HG03196 (cell line): ENCODE data around the gene CENPT.
"Not testable (repeated sequence)": the region's sequence is repeated elsewhere in the genome, so short reads cannot be mapped to it uniquely, and the experiment has no call there.

Experiments used
- ATAC-seq: cut with Tn5 transposase; IDR thresholded peaks from one replicate; pipeline ENCODE4 v1.9.1; 2021; ENCODE audit not compliant: unreplicated experiment

CENPT gene

DNA sequence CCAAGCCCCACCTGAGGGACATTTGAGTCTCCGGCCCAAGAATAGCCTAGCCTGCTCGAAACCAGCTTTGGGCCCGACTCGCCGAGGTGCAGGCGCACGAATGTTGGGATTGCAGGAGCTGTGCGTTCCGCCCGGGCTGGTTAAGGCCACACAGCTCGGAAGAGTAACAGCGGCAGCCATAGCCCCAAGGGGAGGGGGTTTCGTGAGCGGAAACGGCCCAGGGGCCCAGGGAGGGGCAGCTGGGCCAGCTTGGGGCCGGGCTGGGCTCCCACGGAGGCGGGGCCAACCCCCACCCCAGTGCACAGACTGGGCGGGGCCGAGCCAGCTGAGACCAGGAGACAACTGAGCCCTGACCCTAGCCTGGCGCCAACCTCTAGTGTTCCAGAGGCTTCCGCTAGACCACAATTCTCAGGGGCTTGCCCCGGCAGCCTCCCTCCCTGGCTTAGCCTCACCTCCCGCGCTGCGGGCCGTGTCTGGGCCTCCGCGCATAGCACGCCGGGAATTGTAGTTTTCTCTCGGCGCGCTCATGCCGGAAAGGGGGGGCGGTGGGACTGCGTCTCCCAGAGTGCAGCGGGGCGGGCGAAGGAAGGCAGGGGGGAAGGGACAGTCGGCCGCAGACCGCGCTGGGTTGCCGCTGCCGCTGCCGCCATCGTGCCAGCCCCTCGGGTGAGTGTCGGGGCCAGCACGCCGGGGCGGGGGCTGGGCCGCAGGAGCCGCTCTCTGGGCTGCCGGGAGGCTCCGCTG lies 1.0 kb downstream of the CENPT start, which contains the start of gene NUTF2:
Gene NUTF2, plus strand, starts transcription at position 614 of the 744 bp plus-strand sequence. CDS start 18,198 bp downstream, outside the sequence.
- ATAC-seq: peak; percentile 44

DNA sequence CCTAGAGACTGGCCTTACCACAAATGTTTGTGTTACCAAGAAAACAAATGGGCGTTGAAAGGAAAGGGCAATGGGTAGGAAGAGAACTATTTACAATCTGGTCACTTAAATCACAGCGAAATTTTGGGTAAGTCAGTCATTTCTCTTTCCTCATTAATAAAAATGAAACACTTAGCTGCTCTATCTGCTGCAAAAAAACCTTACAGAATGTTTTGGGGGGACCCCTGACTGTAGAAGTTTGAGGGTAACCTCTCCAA lies 1.5 kb downstream of the CENPT start:
- no peak for ATAC-seq

DNA sequence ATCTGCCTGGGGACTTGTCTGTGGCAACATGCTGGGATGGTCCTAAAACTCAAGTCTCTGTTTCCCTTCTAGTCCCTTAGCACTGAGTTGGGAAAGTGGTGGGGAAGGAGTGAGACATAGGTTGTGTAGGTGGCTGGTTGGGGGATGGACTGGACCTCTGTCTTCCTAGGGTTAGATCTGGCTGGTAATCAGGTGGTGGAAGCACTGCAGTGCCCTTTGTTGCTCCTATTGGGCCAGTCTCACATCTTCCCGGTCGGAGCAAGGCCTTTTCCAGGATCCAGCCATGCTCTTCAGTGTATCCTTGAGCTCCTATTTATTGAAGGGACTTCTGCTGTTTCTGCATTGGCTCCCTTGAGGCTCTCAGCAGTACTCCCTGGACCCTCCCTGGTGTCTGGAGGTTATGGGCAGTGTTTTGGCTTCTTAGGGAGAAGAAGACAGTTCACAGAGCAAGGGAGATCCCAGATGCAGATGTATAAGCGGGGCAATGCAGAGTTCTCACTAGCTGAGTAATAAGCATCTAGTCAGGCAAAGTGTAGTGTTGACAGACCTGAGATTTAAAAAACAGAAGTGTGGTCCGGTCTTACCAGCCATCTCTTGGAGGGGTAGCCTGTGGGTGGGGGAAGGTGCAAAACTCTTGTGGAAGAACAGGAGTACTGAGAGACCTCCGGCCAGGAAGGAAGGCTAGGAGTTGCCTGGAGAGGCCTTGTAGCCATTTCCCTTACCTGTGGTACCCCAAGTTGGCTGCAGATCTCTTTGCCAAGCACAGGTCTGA lies 2.0 kb downstream of the CENPT start:
- no peak for ATAC-seq

DNA sequence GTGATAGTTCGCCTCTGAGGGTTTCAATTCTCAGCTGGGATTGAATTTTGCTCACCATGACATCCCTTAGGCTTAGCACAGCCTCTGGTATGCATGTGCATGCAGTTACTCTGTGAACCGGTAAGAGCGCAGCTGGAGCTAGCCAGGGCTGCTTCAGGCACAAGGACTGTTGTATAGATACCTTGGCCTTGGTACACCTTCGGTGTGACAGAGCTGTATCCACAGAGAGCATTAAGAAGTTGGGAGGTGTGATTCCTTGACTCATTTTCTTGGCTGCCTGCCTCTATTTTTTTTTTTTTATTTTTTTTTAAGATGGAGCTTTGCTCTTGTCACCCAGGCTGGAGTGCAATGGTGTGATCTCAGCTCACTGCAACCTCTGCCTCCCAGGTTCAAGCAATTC lies 3.0 kb downstream of the CENPT start:
- no peak for ATAC-seq

DNA sequence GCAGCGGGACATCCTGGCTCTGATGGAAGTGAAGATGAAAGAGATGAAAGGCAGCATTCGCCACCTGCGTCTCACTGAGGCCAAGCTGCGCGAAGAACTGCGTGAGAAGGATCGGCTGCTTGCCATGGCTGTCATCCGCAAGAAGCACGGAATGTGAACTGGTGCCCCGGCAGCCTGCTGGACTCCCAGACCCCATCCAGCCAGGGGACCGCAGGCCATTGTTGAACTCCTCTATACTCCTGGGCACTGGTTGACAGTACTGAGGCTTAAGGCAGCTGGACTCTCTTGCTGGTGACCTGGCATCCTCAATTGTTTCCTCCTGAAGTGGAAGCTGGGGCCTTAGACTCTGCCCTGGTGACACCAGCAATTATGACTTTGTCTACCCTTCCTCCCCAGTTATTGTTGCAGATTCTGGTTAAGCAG lies 4.1 kb downstream of the CENPT start:
- ATAC-seq: no peak

DNA sequence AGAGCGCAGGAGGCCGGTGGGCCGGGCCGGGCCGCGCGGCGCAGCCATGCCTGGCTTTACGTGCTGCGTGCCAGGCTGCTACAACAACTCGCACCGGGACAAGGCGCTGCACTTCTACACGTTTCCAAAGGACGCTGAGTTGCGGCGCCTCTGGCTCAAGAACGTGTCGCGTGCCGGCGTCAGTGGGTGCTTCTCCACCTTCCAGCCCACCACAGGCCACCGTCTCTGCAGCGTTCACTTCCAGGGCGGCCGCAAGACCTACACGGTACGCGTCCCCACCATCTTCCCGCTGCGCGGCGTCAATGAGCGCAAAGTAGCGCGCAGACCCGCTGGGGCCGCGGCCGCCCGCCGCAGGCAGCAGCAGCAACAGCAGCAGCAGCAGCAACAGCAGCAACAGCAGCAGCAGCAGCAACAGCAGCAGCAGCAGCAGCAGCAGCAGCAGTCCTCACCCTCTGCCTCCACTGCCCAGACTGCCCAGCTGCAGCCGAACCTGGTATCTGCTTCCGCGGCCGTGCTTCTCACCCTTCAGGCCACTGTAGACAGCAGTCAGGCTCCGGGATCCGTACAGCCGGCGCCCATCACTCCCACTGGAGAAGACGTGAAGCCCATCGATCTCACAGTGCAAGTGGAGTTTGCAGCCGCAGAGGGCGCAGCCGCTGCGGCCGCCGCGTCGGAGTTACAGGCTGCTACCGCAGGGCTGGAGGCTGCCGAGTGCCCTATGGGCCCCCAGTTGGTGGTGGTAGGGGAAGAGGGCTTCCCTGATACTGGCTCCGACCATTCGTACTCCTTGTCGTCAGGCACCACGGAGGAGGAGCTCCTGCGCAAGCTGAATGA lies 4.8 kb downstream of the CENPT start:
- peak; percentile 6 for ATAC-seq

DNA sequence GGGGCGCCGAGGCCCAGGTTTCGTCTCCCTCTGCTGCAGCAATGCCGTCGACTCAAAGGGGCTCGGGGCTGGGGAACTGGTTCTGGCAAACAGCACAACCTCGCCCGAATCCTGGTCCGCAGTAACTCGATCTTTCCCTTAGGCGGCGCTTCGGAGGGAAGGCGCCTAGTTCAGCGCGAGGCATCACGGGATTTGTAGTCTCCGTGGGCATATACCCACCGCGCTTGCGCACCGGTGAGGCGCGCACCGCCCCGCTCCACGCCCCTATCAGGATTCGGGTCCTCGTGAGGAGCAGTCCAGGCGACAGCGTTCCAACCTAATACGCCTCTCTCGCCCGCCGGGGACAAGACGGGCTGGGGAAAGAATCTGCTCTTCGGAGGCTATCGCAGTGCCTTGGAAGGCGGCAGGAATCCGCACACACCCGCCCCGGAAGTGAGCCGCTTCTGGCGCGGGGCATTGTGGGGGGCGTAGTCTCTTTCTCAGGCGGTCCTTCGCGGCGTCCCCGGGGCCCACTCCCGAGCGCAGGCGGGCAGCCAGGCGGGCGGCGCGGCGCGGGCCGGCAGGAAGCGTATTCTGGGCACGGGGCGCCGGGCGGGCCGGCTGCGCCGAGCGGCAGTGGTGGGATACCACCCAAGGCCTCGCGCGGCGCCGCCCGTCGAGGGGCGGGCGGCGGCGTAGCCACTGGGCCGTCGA lies 5.5 kb downstream of the CENPT start, which contains the start of gene THAP11:
Gene THAP11, plus strand, starts transcription at position 505 of the 693 bp plus-strand sequence. CDS start 235 bp downstream, outside the sequence.
- peak; percentile 45 for ATAC-seq

DNA sequence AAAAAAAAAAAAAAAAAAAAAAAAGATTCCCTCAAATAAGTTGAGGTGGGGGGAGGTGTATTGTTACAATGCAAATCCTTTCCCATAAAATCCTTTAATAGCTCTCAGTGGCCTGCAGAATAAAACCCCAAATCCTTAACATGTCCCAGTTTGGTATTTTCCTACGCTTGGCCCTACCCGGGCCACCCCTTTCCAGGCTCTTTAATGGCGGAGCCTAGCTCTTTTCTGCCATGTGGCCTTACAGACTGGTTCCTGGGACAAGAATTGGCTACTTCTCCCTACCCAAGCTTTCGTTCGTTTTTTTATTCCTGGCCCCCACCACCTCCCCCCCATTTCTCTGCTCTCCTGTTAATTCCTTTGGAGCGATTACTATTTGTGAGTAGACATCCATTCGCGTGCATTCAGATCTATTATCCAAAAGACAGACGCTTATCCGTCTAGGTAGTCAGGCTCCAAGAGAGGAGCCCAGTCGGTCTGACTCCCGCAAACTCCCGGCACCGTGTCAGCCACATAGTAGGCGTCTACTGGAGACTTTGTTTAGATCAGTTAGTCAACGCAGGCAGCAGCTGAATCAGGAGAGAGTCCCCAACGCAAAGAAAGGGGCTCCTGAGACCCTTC lies 6.2 kb downstream of the CENPT start:
- no peak for ATAC-seq

DNA sequence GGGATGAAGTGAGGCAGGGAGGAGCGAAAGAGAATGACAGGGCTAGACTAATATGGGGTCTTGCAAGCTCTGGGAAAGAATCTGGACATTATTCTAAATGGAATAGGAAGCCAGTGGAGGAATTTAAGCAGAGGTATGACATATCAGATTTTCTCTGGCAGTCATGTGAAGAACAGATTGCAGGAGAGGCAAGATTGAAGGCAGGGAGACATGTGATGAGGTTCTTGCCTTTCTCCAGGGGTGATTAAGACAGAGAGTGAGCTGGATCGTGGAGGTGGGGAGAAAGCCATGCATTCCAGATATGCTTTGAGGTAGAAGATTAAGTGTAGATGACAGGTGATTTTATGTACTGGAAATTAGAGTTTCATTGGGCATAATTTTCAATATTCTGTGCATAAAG lies 9.7 kb downstream of the CENPT start:
- no peak for ATAC-seq

DNA sequence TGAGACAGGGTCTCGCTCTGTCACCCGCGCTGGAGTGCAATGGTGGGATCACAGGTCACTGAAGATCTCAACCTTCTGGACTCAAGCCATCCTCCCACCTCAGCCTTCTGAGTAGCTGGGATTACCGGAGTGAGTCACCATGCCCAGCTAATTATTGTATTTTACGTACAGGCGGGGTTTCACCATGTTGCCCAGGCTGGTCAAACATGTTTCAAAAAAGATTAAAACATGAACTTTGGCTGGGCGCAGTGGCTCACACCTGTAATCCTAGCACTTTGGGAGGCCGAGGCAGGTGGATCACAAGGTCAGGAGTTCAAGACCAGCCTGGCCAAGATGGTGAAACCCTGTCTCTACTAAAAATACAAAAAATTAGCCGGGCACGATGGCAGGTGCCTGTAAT lies 10.3 kb downstream of the CENPT start:
- ATAC-seq: not testable (repeated sequence)

DNA sequence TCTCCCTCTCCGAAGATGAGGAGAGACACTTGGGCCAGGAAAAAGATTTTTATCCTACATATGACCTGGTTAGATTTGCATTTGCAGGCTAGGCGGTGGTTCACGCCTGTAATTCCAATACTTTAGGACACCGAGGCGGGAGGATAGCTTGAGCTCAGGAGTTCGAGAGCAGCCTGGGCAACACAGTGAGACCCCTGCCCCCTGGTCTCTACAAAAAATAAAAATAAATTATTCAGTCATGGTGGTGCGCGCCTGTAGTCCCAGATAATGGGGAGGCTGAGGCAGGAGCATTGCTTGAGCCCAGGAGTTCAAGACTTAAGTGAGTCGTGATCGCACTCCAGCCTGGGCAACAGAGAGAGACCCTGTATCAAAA lies 13.3 kb downstream of the CENPT start:
- no peak for ATAC-seq

DNA sequence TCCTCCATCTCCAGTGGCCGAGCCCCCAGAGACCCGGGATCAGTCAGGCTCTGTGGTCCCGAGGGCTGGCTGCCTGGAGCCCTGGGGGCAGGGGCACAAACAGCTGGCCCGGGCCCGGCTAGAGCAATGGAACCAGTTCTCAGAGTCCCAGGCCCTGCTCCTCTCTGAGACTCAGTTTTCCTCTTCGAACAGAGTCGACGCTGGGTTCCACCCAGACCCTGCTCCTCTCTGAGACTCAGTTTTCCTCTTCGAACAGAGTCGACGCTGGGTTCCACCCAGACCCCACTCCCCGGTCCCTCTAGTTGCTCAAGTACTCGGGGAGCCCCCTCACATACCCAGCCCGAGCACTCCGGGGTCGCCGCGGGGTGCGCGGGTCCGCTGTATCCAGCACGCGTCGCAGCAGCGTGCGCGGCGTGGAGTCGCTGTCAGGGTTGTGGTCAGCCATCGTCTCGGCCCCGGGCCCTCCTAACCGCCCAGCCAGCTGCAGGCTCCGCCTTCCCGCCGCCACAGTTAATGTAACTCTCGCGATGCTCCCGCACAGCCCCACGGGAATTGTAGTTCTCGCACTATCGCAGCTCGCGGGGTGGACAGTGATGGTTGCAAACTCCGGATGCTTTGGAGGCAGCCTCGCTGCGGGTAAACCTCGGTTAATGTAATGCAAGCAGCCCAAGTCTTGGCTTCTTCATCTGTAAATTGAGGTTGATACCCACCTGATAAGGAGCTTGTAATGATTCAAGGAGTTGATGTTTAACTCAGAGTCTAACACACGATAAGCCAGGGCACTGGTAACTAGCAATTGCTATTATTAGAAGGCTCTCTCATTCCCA lies 13.9 kb downstream of the CENPT start:
- peak; percentile 93 for ATAC-seq

DNA sequence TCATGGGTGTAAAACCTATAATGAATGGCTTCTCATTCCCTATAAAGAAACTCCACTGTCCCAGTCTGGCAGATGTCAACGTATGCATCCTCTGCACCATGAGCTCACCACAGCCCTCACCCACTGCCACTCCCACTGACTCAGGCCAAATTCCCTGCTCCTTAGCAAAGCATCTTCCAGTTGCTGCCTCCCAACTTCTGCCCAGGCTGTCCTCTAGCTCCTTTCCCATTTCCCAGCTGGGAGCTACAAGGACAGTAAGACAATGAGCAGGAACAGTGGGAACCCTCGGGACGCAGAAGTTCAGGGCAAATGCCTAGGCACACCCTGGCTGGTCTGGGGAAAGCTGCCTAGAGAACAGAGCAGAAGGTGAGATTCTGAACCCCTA lies 14.5 kb downstream of the CENPT start:
- no peak for ATAC-seq

DNA sequence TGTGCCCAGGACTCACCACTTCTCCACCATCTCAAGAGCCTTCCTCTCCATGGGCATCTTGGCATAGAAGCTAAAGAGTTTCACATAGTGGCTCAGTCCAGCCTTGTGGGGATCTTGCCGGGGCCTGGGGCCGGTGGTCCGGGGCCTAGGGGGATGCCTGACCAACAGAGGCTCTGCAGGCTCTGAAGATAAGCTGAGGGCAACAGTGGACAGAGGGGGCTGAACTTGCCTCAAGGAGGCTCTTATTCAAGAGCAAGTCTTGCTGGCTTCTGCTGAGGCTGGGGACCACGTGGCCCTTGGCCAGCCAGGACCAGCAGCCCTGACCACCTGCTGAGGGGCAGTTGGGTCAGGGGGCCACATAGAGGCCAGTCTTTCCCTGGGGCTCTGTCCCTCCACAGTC lies 18.8 kb downstream of the CENPT start:
- ATAC-seq: no peak

DNA sequence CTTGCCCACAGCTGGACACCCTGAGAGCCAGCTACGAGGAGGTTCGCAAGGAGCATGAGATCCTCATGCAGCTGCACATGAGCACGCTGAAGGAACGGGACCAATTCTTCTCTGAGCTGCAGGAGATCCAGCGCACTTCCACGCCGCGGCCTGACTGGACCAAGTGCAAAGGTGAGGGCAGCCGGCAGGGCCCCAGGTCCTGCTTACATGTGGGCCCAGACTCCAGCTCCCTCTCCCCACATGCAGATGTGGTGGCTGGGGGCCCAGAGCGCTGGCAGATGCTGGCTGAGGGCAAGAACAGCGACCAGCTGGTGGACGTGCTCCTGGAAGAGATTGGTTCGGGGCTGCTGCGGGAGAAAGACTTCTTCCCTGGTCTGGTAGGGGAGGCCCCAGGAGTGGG lies 21.6 kb downstream of the CENPT start:
- ATAC-seq: no peak

DNA sequence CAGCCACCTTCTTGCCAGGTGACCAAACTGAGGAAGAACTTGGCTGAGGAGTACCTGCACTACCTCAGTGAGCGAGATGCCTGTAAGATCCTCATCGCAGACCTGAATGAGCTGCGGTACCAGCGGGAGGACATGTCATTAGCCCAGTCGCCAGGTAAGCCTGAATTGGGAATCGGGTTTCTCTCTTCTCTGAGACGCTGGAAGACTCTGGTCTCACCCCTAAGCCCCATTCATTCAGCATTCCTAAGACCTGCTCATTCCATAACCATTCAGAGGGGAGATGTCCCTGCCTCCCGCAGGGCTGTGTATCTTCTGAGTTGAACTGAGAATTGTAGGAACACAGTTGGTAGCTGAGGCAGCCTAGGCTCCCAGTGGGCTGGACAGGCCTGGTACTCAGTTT lies 22.4 kb downstream of the CENPT start:
- ATAC-seq: no peak

DNA sequence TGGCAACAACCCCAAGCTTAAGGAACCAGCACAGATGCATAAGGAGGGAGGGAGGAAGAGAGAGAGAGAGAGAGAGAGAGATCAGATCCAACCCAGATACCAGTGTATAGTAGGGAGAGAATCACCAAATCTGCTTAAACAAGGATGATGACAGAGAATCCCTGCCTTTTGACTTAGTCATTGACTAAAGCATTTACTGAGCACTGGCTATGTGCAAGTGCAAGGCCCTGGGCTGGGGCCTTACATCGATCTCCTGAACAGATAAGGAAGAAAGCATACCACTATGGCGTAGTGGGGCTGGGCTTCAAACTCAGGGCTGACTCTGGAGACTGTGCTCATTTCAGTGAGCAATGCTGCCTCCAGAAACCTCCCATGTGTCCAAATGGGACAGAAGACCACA lies 25.0 kb downstream of the CENPT start:
- ATAC-seq: no peak

DNA sequence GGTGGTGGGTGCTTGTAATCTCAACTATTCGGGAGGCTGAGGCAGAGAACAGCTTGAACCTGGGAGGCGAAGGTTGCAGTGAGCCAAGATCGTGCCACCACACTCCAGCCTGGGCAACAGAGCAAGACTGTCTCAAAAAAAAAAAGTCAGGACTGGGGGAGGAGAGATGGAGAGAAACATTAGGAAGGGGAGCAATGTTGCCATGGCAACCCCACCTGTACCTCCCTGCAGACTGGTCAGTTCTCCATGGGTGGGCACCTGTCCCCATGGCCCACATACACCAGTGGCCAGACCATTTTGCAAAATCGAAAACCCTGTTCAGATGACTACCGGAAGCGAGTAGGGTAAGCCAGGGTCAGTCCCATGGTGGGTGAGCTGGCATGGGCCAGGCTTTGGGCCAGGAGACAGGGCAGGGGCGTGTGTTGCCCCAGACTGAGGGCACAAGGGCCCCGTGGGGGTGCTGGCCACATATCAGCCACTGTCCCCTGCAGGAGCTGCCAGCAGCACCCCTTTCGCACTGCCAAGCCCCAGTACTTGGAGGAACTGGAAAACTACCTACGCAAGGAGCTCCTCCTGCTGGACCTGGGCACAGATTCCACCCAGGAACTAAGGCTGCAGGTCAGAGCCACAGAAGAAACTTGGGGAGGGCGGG lies 26.8 kb downstream of the CENPT start:
- no peak for ATAC-seq

DNA sequence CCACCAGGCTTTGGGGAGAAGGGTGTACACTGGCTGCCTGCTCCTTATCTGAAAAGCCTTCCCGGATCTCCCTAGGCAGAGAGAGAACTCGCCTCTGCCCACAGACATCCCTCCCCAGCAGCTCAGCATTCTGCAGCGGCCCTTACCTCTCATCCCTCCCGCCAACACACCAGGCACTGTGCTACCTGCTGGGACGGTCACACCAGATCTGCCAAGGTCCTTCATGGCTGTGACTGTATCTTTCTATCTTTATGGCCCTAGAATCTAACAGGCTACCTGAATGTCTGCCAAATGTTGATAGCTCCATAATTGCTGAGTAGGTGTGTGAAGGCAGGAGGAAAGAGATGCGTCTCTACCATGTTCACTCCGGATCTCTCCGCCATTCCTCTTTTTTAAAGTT lies 32.9 kb downstream of the CENPT start:
- ATAC-seq: no peak
